HCT116 (cell line): ENCODE measurements around the gene SRPRA.

Experiments
- EGR1 ChIP-seq: IDR thresholded peaks from 2 replicates; pipeline ENCODE4 v1.6.1; 2012; ENCODE audit warnings: low read depth
- ELF1 ChIP-seq: IDR thresholded peaks from 2 replicates; pipeline ENCODE4 v1.6.1; 2012; ENCODE audit warnings: low read depth, borderline replicate concordance
- EZH2 ChIP-seq: fragments of 200-600 bp; sonication (generic); IDR thresholded peaks from 2 replicates; pipeline ENCODE4 v1.6.1; 2017; ENCODE audit warnings: antibody characterized with exemption, mixed run types
- EZH2phosphoT487 ChIP-seq: fragments of 200-600 bp; IDR thresholded peaks from 2 replicates; pipeline ENCODE4 v1.6.1; 2018; ENCODE audit warnings: antibody characterized with exemption, borderline replicate concordance
- FOSL1 ChIP-seq: IDR thresholded peaks from 2 replicates; pipeline ENCODE4 v1.6.1; 2012; ENCODE audit warnings: low read depth
- POLR2A ChIP-seq: IDR thresholded peaks from 2 replicates; pipeline ENCODE4 v1.7.0; 2011; ENCODE audit warnings: borderline replicate concordance; ENCODE audit not compliant: insufficient read depth, insufficient read length; ENCODE audit errors: extremely low read depth
- SRF ChIP-seq: IDR thresholded peaks from 2 replicates; pipeline ENCODE4 v1.6.1; 2012; ENCODE audit warnings: low read depth
- ZNF274 ChIP-seq: fragments of 200-500 bp; sonication (Bioruptor generic); IDR thresholded peaks from 2 replicates; pipeline ENCODE4 v1.6.1; 2014; ENCODE audit warnings: mild to moderate bottlenecking, low read depth, low read length, inconsistent platforms
- TF ChIP-seq, protein P1 (sequence below), 3 experiments: fragments of 200-600 bp in 1 of 3; sonication (generic) in 1 of 3; IDR thresholded peaks in 2 of 3; conservative IDR thresholded peaks in 1 of 3; 2 replicates each; pipeline ENCODE4 v1.5.1; 2012 to 2017; ENCODE audit warnings: low read depth in 2 of 3, low read length in 2 of 3, antibody characterized with exemption in 1 of 3, borderline replicate concordance in 1 of 3, control low read depth in 1 of 3, mild to moderate bottlenecking in 1 of 3, mixed read lengths in 1 of 3, mixed run types in 1 of 3, moderate library complexity in 1 of 3; ENCODE audit not compliant: insufficient read depth in 1 of 3
- TF ChIP-seq, protein P2 (sequence below): IDR thresholded peaks from 2 replicates; pipeline ENCODE4 v1.6.1; 2012; ENCODE audit warnings: low read depth
- TF ChIP-seq, protein P3 (sequence below): IDR thresholded peaks from 2 replicates; pipeline ENCODE4 v1.6.1; 2012
- TF ChIP-seq, protein P4 (sequence below): IDR thresholded peaks from 2 replicates; pipeline ENCODE4 v1.6.1; 2011; ENCODE audit warnings: mild to moderate bottlenecking, low read length, moderate library complexity; ENCODE audit not compliant: insufficient replicate concordance; ENCODE audit errors: extremely low read depth

DNA sequence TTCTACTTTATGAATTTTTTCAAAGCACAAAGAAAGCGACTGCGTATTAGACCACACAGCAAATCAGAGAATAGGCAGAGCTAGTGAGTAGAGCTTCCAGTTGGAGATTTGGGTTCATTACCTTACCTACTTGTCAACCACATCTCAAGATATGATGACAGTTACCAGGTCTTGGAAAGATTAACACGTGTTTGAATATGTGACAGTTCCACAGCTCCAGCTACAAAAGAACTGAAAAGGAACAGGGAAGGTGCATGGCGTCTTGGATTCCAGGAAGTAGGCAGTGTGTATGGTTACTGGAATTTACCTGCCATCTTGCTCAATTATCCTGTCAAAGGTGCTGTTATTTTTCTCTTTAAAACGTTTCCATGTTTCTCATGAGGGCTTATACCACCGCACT is 19.5 kb upstream of the SRPRA start:
- TF ChIP-seq, protein P1, sequence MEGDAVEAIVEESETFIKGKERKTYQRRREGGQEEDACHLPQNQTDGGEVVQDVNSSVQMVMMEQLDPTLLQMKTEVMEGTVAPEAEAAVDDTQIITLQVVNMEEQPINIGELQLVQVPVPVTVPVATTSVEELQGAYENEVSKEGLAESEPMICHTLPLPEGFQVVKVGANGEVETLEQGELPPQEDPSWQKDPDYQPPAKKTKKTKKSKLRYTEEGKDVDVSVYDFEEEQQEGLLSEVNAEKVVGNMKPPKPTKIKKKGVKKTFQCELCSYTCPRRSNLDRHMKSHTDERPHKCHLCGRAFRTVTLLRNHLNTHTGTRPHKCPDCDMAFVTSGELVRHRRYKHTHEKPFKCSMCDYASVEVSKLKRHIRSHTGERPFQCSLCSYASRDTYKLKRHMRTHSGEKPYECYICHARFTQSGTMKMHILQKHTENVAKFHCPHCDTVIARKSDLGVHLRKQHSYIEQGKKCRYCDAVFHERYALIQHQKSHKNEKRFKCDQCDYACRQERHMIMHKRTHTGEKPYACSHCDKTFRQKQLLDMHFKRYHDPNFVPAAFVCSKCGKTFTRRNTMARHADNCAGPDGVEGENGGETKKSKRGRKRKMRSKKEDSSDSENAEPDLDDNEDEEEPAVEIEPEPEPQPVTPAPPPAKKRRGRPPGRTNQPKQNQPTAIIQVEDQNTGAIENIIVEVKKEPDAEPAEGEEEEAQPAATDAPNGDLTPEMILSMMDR (IDR thresholded peaks at IDR 0.05 in 2 of 3, conservative IDR thresholded peaks at IDR 0.05 in 1 of 3; ENCODE audit: borderline replicate concordance in 1 of 3, insufficient read depth in 1 of 3, low read depth in 2 of 3, low read length in 2 of 3), result no peak
- TF ChIP-seq EZH2phosphoT487, result no peak
- no peak for TF ChIP-seq ZNF274
- TF ChIP-seq POLR2A, result no peak
- TF ChIP-seq FOSL1, result no peak
- TF ChIP-seq ELF1, result no peak
- no peak for TF ChIP-seq EZH2
- TF ChIP-seq, protein P2, sequence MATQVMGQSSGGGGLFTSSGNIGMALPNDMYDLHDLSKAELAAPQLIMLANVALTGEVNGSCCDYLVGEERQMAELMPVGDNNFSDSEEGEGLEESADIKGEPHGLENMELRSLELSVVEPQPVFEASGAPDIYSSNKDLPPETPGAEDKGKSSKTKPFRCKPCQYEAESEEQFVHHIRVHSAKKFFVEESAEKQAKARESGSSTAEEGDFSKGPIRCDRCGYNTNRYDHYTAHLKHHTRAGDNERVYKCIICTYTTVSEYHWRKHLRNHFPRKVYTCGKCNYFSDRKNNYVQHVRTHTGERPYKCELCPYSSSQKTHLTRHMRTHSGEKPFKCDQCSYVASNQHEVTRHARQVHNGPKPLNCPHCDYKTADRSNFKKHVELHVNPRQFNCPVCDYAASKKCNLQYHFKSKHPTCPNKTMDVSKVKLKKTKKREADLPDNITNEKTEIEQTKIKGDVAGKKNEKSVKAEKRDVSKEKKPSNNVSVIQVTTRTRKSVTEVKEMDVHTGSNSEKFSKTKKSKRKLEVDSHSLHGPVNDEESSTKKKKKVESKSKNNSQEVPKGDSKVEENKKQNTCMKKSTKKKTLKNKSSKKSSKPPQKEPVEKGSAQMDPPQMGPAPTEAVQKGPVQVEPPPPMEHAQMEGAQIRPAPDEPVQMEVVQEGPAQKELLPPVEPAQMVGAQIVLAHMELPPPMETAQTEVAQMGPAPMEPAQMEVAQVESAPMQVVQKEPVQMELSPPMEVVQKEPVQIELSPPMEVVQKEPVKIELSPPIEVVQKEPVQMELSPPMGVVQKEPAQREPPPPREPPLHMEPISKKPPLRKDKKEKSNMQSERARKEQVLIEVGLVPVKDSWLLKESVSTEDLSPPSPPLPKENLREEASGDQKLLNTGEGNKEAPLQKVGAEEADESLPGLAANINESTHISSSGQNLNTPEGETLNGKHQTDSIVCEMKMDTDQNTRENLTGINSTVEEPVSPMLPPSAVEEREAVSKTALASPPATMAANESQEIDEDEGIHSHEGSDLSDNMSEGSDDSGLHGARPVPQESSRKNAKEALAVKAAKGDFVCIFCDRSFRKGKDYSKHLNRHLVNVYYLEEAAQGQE, result no peak
- no peak for TF ChIP-seq SRF
- TF ChIP-seq, protein P3, sequence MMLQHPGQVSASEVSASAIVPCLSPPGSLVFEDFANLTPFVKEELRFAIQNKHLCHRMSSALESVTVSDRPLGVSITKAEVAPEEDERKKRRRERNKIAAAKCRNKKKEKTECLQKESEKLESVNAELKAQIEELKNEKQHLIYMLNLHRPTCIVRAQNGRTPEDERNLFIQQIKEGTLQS, result no peak
- TF ChIP-seq, protein P4, sequence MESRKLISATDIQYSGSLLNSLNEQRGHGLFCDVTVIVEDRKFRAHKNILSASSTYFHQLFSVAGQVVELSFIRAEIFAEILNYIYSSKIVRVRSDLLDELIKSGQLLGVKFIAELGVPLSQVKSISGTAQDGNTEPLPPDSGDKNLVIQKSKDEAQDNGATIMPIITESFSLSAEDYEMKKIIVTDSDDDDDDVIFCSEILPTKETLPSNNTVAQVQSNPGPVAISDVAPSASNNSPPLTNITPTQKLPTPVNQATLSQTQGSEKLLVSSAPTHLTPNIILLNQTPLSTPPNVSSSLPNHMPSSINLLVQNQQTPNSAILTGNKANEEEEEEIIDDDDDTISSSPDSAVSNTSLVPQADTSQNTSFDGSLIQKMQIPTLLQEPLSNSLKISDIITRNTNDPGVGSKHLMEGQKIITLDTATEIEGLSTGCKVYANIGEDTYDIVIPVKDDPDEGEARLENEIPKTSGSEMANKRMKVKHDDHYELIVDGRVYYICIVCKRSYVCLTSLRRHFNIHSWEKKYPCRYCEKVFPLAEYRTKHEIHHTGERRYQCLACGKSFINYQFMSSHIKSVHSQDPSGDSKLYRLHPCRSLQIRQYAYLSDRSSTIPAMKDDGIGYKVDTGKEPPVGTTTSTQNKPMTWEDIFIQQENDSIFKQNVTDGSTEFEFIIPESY, result no peak
- no peak for TF ChIP-seq EGR1
